Right cardiac atrium (tissue), 5 donors: ENCODE results near the gene SLA2. TPM values are rescaled to one million over a fixed set of nuclear protein-coding genes. Genes with fewer than 3 reads are reported as not detected.
"Not testable (repeated sequence)": the region's sequence is repeated elsewhere in the genome, so short reads cannot be mapped to it uniquely, and the experiment has no call there.

Experiments used
- ATAC-seq, 2 donors: fragments of 200-7000 bp; cut with Tn5 transposase; one replicate each; pipeline versions ENCODE4 v1.8.0 to v1.9.1; 2020; ENCODE audit warnings: moderate library complexity in 2 of 2, mild to moderate bottlenecking in 1 of 2
- DNase-seq, 3 donors: peaks; one replicate each; pipeline ENCODE4 v3.0.0-alpha.2; 2020
- H3K27ac ChIP-seq: one replicate; pipeline ENCODE4 v1.5.1; 2013; ENCODE audit warnings: mild to moderate bottlenecking, low read length, control low read depth, moderate library complexity
- H3K27me3 ChIP-seq: one replicate; pipeline ENCODE4 v1.6.1; 2013; ENCODE audit not compliant: control insufficient read depth, insufficient read depth
- H3K4me1 ChIP-seq: one replicate; pipeline ENCODE4 v1.6.1; 2013; ENCODE audit warnings: low read length; ENCODE audit not compliant: control insufficient read depth, insufficient read depth
- H3K4me3 ChIP-seq: one replicate; pipeline ENCODE4 v1.5.1; 2013; ENCODE audit warnings: low read length, control low read depth
- H3K9me3 ChIP-seq: one replicate; pipeline ENCODE4 v1.6.1; 2013; ENCODE audit warnings: low read length; ENCODE audit not compliant: control insufficient read depth
- WGBS: extraction: QIAGEN DNeasy Blood & Tissue Kit; methylation state at CpG from one replicate; pipeline ENCODE4 v1.1.7; 2013; 5-methylcytosine and 5-hydroxymethylcytosine counted together
- intact Hi-C, 4 donors: fragments of 100-400 bp; cut with DNase I; formaldehyde crosslinking; loops; one replicate each; pipeline versions ENCODE4 v1.11.0 to v1.14.0; 2022 to 2023
- polyA plus RNA-seq: library from polyadenylated mRNA; stranded (reverse); fragments of 200-250 nt; gene quantifications from one replicate; pipeline ENCODE4 v1.2.3, GENCODE V29; 2013
- total RNA-seq, 4 donors: library from RNA; stranded (reverse); fragmentation: NEBNext Ultra II Directional; extraction: Animal tissue kit (Norgen Biotek cat#: 25700); gene quantifications; one replicate each; pipeline ENCODE4 v1.2.1, GENCODE V29; 2021
- donor health status: healthy with polysubstance abuse.
- donor health status: DM: no; HTN: yes; CAD: no.
- donor health status: DM: no; HTN: no; CAD: no.
- donor health status: DM: no; HTN: yes; CAD: no; lungs with severe emphysema.
- donor health status: DM: yes; HTN: yes; CAD: no.

Gene SLA2
- total and polyA plus RNA-seq, 5 donors = 0.20 to 0.70 (median 0.56) TPM

GRCh38 chr20:36629719-36630681 is 16.0 kb downstream of the SLA2 start:
- intact Hi-C loops = no loop called here
- Histone ChIP-seq H3K4me1 (no peaks in the 10 kb centered on the region), H3K27ac (no peak overlapping the region), H3K27me3 (no peaks in the 10 kb centered on the region), H3K4me3 (no peak overlapping the region), H3K9me3 (no peaks in the 10 kb centered on the region)
- DNase-seq (peak in 1 of 3 donors; percentile 54), ATAC-seq (no peak)
- WGBS = 71% methylated on average over 15 of the region's 15 CpGs

DNA sequence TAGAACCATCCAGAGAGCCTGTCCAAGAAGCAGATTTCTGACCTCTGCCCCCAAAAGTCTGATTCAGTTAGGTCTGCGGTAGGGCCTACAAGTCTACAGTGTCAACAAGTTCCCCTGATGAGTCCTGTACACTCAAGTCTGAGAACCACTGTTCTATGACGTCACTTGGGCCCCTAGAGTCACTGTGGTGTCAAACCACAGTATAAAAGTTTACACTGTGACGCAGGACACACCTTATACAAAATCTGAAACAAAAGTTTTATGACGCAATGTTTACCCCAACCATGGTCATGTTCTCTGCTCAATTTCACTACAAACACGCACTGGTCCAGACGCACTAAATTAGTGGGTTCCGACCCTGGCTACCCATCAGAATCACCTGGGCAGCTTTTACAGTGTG is 17.9 kb downstream of the SLA2 start:
- no peak overlapping the region for H3K27ac ChIP-seq
- intact Hi-C loops = no loop called here

DNA sequence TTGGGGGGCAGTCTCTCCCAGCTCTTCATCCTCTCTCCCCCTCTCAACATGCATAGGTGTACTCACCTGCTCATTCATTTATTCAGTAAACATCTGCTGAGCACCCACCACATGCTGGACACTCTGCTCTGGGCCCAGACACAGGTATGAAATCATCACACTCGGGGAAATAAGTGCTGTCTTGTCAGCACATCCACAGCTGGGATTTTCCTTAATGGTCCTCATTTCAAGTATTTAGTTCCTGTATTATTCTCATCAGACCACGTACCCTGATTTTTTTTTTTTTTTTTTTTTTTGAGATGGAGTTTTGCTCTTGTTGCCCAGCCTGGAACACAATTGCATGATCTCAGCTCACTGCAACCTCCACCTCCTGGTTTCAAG is 21.1 kb downstream of the SLA2 start:
- intact Hi-C loops = no loop called here
- ATAC-seq (no peak), DNase-seq (no peak)

More for the DNA sequence above, 17.9 kb downstream of the SLA2 start:
- H3K4me1 ChIP-seq = peaks cover 2% of the 10 kb centered on the region
- no peak overlapping the region for H3K4me3 ChIP-seq
- WGBS = 92% methylated on average over 7 of the region's 7 CpGs
- ATAC-seq = no peak
- H3K9me3 ChIP-seq = no peaks in the 10 kb centered on the region
- no peaks in the 10 kb centered on the region for H3K27me3 ChIP-seq
- DNase-seq = no peak

GRCh38 chr20:36624068-36624943 is 21.7 kb downstream of the SLA2 start:
- Histone ChIP-seq H3K27me3 (no peaks in the 10 kb centered on the region), H3K27ac (peak overlapping the region; percentile 25), H3K4me1 (peaks cover 2% of the 10 kb centered on the region), H3K4me3 (no peak overlapping the region), H3K9me3 (no peaks in the 10 kb centered on the region)
- DNase-seq = peak in 2 of 3 donors; percentile 31 to 70
- intact Hi-C loops = no loop called here
- peak; percentile 84 to 89 for ATAC-seq
- 38% methylated on average over 14 of the region's 14 CpGs for WGBS

More for the DNA sequence above, 21.1 kb downstream of the SLA2 start:
- no peaks in the 10 kb centered on the region for H3K9me3 ChIP-seq
- H3K4me1 ChIP-seq = peaks cover 2% of the 10 kb centered on the region
- no peaks in the 10 kb centered on the region for H3K27me3 ChIP-seq
- H3K4me3 ChIP-seq = no peak overlapping the region
- 63% methylated on average over 2 of the region's 2 CpGs for WGBS
- H3K27ac ChIP-seq = no peak overlapping the region

- peaks cover 2% of the 10 kb centered on the region for H3K4me1 ChIP-seq
- no peaks in the 10 kb centered on the region for H3K27me3 ChIP-seq
- intact Hi-C loops = no loop called here
- H3K9me3 ChIP-seq = no peaks in the 10 kb centered on the region
- no peak overlapping the region for H3K27ac ChIP-seq
- ATAC-seq (no peak), DNase-seq (no peak)
- no peak overlapping the region for H3K4me3 ChIP-seq
- 93% methylated on average over 2 of the region's 2 CpGs for WGBS
Measured at GRCh38 chr20:36623444-36623843, 22.6 kb downstream of the SLA2 start.

- DNase-seq = no peak
- Histone ChIP-seq H3K27me3 (no peaks in the 10 kb centered on the region), H3K4me3 (no peak overlapping the region), H3K27ac (no peak overlapping the region), H3K9me3 (no peaks in the 10 kb centered on the region), H3K4me1 (peaks cover 2% of the 10 kb centered on the region)
- ATAC-seq = no peak
- intact Hi-C loops = no loop called here
- 95% methylated on average over 5 of the region's 5 CpGs for WGBS
Measured at GRCh38 chr20:36620917-36621316, 25.1 kb downstream of the SLA2 start.

DNA sequence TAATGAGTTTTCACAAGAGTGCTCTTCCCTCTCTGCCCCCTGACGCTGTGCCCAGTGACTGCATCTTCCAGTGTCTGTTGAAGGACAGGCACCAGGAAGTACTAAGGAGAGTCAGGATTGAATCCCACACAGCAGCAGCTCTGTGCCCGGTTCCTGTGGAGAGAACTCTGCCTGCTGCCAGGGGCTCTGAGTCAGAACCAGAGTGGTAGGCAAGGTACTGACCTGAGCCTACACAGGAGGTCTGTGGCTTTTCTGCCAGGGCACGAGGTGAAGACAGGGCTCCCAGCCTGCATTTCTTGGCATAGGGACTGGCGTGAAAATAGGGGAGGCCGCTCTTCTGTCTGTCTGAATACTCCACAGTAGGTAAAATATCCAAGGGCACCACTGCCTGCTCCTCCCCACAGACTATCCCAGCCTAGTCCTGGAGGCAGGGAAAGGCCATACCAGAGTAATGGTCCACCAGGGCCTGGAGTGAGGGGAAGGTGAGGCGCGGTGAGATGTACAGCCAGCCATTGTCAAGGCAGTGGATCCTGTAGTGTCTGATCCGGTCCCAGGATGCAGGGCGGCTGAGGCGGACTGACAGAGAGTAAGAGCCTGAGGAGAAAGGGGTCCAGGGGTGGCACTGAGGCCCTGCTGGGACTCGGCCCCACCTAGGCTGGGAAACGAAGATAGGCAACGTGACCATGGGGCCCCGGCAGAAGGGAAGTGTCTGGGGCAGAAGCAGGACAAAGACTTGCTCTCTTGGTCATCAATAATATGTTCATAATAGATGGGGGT is 31.0 kb downstream of the SLA2 start:
- no peak for DNase-seq
- ATAC-seq = no peak
- whole genome bisulfite sequencing = 88% methylated on average over 14 of the region's 14 CpGs
- no peaks in the 10 kb centered on the region for H3K9me3 ChIP-seq
- no peak overlapping the region for H3K4me3 ChIP-seq
- H3K27ac ChIP-seq = no peak overlapping the region
- H3K27me3 ChIP-seq = no peaks in the 10 kb centered on the region
- intact Hi-C loops = loop anchor here in 1 of 4 donors (5.0 kb wide), 1 partner anchor 147 kb away; no protein-coding TSS in a partner anchor
- no peaks in the 10 kb centered on the region for H3K4me1 ChIP-seq

DNA sequence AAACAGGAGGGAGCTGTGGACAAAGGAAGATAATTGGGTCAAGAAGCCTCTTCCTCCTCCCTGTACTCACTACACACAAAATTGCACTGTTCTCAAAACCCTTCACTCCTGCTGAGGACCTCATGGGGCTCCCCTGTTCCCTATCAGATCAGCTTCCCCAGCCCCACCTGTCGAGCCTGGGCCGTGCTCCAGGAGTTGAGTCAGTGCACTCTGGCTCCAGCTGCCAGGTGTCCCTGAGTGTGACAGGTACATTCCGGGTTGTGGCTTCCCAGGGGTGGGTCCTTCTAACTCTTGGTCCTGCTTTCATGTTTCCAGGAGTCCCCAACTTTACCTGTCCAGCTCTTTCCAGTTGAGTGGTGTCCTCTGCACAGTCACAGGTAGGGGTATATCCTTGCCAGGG is 32.0 kb downstream of the SLA2 start:
- DNase-seq = no peak
- Histone ChIP-seq H3K4me1 (no peaks in the 10 kb centered on the region), H3K27me3 (no peaks in the 10 kb centered on the region), H3K27ac (no peak overlapping the region), H3K4me3 (no peak overlapping the region), H3K9me3 (no peaks in the 10 kb centered on the region)
- 81% methylated on average over 3 of the region's 3 CpGs for WGBS
- intact Hi-C loops = no loop called here
- no peak for ATAC-seq

GRCh38 chr20:36611625-36612024 is 34.4 kb downstream of the SLA2 start:
- Histone ChIP-seq H3K27me3 (no peaks in the 10 kb centered on the region), H3K4me1 (peaks cover under 1% of the 10 kb centered on the region), H3K9me3 (no peaks in the 10 kb centered on the region), H3K4me3 (no peak overlapping the region), H3K27ac (no peak overlapping the region)
- no peak for DNase-seq
- intact Hi-C loops = no loop called here
- WGBS = 86% methylated on average over 5 of the region's 5 CpGs
- no peak for ATAC-seq

DNA sequence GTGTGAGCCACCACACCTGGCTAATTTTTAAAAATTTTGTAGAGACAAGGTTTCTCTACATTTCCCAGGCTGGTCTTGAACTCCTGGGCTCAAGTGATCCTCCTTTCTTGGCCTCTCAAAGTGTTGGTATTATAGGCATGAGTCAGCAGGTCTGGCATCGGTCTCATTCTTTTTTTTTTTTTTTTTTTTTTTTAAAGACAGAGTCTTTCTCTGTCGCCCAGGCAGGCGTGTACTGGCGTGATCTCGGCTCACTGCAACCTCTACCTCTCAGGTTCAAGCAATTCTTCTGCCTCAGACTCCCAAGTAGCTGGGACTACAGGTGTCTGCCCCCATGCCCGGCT is 37.6 kb downstream of the SLA2 start:
- not testable (repeated sequence) for H3K27ac ChIP-seq, DNase-seq, H3K27me3 ChIP-seq, ATAC-seq, H3K4me3 ChIP-seq, H3K4me1 ChIP-seq, H3K9me3 ChIP-seq
- WGBS = 87% methylated on average over 6 of the region's 6 CpGs
- intact Hi-C loops = loop anchor here in 1 of 4 donors (10.0 kb wide), 1 partner anchor 136 kb away; the partner anchor contains the start of gene NDRG3
